ENCODE results near the gene CCRL2.
"Not testable (repeated sequence)": the region's sequence is repeated elsewhere in the genome, so short reads cannot be mapped to it uniquely, and the experiment has no call there.

The CCRL2 gene

DNA sequence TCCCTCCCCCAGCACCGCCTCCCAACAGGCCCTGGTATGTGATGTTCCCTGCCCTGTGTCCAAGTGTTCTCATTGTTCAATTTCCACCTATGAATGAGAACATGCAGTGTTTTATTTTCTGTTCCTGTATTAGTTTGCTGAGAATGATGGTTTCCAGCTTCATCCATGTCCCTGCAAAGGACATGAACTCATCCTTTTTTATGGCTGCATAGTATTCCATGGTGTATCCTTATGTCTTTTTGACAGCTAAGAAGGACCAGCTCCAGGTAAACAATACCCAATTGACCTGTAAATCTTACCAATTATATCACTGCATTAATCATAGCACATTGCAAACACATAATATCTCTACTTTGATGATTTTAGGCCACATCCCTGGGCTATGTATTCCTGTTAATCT is 23.8 kb downstream of the CCRL2 start:
- DNase-seq, result not testable (repeated sequence)

DNA sequence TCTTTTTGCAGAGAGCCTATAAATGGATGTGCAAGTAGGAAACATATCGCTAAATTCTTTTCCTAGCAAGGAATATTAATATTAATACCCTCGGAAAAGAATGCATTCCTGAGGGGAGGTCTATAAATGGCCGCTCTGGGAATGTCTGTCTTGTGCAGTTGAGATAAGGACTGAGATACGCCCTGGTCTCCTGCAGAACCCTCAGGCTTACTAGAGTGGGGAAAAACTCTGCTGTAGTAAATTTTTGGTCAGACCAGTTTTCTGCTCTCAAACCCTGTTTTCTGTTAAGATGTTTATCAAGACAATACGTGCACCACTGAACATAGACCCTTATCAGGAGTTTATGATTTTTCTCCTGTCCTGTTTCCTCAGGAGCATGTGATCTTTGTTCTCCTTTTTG is 24.8 kb downstream of the CCRL2 start:
- DNase-seq, result not testable (repeated sequence)

DNA sequence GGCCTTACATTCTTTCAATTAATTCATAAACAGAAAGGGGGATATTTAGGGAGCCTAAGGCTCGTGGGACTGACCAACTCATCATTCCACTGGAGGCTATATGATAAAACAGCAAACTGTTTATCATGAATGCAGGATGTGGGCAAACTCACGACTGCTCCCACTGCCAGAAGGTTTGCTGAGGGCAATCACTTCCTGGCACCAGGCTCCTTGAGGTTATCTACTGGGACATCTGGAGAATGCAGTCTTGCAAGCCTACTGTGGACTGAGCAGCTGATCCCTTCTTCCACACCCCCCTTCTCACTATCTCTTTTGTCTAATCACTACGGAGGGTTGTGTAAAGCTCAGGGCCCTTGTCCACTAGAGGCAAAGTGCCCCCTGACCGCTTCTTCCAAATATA is 26.1 kb downstream of the CCRL2 start:
- DNase-seq, result not testable (repeated sequence)

DNA sequence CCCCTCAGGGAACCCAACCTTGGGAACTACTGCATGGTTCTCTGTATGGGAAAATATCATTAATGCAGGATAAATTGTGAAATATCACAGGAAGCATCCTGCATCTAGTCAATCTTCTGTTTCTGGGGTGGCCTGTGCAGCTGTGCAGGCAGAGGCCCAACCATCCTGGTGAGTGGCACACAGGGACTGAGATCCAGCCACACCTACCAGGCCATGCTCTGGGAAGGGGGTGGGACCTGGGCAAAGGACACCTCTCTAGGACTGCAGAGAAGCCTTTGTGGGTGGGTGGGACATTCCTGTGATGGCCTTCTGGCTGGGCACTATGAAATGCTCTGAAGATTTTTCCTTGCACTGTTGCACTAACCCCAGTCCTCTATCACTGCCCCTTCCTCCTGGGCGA is 26.8 kb downstream of the CCRL2 start:
- no peak for DNase-seq

DNA sequence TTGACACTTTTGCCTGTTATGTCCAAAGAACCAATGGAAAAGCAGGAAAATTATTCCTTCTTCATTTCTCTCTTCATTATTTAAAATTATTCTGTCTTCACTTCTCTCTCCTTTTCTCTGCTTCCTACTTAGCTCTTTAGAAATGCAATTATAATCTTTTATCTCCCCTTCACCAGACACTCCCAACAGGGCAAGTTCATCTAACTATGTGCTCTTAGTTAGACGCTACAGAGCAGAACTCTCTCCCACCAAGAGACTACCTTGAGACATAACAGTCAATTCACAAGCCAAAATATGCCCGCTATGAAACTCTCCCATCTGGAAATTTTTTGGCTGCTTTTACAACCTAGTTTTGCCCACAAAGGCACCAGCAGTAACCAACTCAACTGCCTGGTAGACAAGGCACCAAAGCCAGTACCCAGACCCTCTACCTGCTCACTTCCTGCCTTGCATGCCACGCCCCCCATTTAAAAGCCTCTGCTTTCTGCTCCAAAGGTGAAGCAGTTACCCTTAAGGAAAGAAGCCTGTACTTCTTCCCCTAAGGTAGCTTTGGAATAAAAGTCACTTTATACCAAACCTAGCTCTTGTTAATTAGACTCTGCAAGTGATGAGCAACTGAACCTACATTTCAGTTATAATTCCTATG is 28.1 kb downstream of the CCRL2 start:
- no peak for DNase-seq

DNA sequence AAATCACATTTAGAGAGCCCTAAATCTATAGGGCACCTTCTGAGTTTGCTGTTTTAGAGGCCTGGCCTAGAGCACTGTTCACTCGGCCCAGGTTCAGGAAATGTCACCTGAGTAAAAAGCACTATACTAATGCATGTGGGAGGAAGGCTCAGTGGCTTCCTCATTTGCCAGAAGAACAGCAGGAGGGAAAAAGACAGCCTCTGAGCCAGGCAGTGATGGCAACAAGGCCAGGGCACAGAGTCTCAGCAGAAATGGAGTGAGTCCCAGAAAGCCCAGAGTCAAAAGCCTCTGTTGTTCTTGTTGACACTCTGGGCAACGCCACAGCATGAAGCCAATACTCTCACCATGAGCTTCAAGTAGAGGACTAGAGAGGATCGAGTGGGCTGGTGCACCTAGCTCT is 31.8 kb downstream of the CCRL2 start:
- DNase-seq, result no peak

DNA sequence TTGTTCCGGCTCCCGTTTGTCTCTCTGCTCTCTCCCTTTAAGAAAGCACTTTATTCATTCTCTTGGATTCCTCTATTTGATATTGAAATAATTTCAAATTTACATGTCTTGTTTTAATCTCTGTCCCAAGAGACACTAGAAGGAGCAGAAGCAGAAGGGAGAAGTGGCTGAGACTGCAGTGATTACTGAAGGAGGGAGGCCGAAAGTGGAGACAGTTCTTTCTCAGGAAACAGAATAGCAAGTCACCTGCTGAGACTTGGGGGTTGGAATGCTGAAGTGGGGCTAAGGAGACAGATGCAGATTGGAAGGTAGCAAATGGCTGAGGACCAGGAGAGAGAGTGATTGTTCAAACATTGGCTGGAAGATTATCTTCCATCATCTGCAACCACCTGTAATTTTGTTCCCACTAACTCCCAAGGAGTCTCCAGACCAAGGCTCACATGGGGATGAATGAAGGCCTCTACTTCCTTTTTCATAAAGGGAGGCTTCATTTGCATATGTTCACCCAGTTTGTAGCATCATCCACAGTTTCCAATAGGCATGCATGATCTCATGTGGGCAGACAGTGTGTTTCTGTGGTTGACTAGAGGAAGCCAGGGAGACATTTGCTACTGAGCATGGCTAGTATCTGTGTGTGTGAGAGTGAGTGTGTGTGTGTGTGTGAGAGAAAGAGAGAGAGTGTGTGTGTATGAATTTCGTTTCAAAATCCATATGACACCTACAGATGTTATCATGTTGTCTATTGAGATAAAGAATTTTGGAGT is 33.7 kb downstream of the CCRL2 start:
- DNase-seq, result peak; percentile 11

DNA sequence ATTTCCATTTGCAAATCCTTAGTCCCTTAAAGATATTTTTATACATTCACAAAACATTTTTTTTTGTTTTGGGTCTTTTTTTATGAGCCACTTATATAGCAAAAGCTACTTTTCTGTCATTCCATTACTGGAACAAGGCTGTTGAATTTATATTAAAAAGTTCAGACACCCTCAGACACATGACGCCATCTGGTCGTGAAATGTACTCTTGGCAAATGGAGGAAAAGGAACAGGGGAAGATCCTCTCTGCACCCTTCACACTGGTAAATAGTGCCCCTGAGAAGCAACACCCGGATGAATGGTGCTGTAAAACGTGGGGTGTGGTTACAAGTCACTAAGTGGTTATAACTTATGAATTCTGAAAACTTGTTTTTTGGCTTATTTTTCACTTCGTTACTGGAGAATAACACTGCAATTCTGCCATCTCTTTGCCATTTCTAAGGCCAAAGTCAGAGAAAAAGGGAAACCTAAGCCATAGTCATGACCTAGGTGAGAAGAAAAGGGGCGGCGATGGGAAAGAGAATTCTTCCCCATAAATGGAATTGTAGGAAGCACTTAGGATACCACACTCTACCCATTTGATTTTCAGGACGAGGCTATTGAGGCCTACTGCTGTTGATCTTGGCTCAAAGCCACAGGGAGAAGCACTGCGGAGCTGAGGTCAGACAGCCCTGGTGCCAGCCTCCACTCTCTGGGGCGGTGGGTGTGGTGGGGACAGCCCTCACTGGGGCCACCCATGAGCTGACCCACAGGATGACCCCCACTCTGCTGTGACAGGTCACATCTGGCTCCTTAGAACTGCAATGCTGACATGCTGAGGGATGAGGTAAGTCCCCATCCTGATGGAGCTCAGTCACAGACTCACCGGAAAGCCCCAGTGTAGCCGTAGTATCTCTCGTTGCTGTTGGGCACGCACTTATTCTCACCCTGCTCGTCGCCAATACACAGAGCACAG is 35.8 kb downstream of the CCRL2 start:
- DNase-seq, result peak; percentile 5

DNA sequence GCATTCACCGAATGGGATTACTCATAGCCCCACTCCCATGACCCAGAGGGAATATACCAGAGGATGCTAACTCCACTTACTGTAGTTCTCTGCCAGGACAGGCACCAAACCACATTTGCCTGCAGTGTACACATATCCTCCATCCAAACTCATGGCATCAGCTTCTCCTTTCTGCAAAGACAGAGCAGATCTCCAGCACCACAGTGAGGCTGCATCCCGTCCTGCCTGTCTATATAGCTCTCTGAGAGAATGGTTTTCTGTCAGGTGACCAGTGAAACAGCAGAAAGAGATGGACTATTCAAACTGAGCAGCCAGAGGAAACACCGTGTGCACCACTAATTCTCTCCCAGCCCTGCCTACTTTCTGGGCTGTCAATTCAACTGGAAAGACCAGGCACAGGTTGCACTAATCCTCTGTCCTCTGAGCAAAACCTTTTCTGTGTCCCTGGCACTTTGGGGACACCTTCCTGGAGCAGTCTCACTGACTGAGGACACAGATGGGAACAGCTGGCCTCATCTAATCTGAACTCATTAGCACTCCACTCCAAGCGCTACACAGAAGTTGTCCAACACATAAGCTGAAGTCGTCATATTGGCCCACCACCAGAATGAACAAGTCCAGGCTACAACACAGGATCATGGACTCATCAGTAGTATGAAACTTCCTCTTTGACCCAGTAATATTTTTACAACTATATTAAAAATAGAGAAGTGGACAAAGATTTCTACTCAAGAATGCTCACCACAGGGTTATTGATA is 40.3 kb downstream of the CCRL2 start:
- peak; percentile 32 for DNase-seq

DNA sequence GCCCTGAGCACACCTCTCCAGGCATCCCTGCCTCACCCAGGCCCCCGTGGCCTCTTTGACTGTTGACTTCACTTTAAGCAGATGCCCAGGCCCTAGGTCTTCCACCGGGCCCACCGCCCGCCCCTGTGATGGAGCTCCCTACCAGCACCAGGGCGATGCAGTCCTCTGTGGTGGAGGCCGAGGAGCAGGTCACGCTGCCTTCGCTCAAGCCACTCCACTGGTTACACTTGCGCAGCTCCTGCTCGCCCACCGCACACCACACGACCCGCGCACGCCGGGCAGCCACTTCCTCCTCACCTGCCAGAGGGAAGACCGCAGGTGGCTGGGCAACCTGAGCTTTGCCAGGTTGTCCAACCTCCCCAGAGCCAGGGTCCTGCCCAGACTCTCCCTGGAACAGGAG is 41.7 kb downstream of the CCRL2 start:
- no peak for DNase-seq

DNA sequence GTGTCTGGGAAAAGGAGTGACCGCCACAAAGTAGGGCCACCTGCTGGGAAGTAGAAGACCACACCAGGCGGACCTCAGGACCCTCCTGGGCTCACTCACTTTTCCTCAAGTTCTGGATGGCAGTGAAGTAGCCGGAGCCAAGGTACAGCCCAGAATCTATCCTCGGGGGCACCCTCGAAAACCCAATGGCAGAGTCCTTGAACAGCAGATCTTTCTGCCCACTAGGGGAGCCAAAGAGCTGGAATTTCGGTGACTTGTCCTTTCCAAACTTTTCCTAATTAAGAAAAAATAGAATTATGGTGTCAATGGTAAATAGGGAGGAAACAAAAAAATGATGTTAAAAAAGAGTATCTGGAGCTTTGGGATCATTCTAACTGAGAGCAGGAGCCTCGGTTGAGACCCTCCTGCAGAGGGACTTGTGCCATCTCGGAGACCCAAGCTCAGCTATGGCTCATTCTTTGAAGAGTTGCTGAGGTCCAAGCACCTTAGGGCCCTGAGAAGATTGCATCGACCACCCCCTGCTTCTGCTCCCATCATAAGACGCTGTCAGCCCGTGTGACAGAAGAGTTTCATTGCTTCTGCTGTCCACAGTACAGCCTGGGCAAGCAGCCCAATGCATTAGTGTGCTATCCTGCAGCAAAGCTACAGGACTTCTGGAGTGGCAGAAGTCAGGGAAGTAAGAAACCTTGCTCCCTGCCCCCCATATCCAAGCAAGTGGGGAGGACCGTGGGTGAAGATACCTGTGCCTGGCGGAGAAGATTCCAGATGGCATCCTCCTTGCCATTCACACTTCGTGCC is 42.9 kb downstream of the CCRL2 start:
- DNase-seq, result no peak

DNA sequence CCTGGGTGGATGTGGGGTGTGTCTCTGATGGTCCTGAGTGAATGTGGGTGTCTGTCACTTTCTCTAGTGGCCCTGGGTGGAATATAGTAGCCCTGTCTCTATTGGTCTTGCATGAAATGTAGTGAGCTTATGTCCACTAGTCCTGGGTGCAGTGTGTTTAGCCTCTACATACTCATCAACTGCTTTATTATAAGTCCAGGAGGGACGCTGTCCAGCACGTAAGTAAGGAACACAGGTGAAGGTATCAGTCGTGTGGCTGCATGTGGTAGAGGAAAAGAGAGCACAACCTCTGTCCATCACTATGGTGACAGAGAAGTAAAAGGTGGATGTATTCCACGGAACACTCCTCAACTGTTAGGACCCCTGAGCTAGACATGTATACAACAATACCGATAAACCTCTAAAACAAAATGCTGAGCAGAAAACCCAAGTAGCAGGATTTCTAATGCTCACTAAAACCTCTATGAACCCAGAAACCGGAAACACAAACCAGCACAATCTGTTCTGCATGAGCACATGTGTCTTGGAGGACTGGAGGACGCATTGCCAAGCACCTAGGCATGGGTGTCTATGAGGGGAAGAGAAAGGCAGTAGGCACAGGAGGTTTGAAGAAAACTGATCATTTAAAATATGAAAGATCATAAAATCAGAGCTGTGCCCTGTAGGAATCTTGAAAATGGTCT is 46.6 kb downstream of the CCRL2 start:
- DNase-seq, result no peak

DNA sequence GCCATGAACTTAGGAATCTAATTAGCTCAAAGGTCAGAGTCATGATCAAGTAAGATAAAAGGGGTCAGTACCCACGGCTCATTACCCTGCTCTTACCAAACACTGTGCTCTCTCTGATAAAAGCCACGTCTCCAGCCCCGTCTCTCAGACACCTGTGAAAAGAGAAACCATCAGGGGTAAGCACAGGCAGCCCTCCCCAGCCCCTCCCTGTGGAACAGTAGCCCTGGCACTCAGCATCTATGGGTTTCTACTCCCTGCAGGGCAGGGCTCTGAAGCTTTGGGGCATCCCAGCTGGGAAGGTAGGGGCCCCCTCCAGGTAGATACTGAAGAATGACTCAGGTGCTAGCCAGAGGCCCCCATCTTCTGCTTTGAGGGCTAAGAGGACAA is 47.1 kb downstream of the CCRL2 start:
- no peak for DNase-seq

DNA sequence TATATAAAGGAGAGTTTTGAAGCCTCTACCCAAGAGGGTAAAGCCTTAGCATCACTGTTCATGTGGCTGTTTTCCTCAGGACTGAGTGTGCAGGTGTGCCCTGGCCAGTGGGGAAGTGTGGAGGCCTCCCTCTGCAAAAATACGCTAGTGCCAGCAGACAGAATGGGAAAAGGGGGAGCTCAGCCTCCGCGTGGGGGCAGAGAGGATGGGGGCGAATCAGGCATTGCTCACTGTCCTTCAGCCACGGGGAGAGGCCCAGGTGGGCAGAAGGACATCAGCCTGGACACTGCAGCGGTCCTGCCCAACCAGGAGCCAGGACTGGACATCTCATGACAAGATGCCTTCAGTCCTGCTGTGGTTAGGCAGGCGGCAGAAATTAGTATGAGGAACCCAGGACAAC is 47.5 kb downstream of the CCRL2 start:
- no peak for DNase-seq

DNA sequence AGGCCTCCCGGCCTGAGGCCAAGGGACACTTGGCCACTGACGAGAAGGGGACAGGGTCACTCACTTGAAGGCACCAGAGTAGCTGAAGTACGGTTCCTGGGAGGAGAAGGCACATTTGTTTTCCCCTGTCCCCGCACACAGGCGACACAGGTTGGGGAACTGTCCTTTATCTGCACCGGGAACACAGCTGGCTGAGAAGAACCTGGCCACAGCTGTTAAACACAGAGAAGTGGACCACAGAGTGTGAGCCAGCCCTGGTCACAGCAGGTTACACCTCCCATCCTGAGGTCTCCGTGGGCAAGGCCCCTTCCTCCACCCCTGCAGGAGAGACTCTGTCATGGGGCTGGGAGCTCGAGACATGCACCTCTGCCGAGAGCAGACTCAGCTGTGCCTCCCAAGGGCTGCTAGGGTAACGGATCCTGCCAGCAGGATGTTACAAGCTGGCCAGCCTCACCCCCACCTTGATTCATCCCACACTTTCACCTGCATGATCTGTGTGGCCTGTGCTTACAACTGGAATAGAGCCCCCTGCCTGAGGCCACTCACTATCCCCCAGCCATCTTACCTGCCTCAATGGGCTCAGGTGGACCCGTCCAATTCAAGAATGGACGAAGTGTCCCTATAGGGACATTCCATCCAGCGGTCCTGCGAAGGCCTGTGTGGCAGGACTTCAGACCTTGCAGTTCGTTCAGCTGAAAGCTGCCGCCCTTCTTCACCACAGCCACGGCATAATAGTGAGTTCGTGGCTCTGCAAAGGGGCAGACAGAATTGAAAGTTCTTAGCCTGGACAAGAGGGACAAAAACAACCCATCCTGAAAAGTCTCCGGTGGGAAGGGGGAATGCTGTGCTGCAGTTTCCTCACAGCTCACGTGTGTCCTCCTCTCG is 48.4 kb downstream of the CCRL2 start:
- no peak for DNase-seq

DNA sequence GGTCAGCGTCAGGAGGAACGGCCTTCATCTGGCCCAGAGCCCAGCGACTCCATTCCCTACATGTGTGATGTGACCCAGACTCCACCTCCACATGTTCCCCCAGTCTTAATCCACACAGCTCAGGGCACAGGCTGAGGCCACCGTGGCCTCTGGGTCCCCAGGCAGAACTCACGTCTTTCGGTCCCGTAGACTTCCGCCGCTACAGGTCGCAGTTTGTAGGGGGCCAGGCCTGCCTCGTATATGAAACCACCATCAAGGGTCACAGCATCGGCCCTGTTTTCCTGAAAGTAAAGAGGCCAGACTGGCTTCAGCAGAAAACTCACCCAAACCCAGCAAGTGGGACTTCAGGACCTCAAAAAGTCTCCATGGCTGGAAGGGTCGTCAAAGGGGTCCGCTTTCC is 49.1 kb downstream of the CCRL2 start:
- no peak for DNase-seq
